ENCODE data around the gene LTA4H. TPM values are rescaled to one million over a fixed set of nuclear protein-coding genes. Genes with fewer than 3 reads are reported as not detected.
A peak's percentile ranks its signal among the peaks of the same experiment; 100 is the strongest.

LTA4H gene
- total RNA-seq, 4 donors from 2014 or later, result 41.4 to 50.2 (median 44.7) TPM

DNA sequence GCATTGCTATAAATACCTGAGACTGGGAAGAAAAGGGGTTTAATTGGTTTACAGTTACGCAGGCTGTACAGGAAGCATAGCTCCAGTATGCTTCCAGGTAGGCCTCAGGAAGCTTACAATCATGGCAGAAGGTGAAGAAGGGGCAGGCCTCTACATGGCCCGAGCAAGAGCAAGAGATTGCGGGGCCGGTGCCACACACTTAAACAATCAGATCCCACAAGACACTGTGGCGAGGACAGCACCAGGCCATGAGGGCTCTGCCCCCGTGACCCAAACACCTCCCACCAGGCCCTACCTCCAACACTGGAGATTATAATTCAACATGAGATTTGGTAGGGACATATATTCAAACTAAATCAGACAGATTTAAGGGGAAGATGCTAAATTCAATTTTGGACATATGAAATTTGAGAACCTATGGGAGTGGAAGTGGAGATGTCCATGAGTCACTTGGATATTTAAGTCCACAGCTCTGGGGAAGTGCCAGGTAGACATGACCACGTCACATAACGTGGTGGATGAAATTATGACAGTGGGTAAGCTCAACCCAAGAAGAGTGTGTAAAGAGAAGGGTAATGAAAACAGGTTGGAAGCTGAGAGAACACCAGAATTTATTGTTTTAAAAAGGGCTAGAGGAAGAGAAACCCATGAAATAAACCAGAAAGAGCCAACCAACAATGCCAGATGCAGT is 1.5 kb upstream of the LTA4H start:
- no peaks in the 10 kb centered on the region for H3K27me3 ChIP-seq
- no peak overlapping the region for H3K4me3 ChIP-seq
- H3K27ac ChIP-seq, result no peak overlapping the region
- peaks cover 0 to 26% (median 9%) of the 10 kb centered on the region in 4 donors for H3K4me1 ChIP-seq
- H3K36me3 ChIP-seq, result no peaks in the 10 kb centered on the region
- no peaks in the 10 kb centered on the region for H3K9me3 ChIP-seq
- no peak for DNase-seq (ENCODE audit: low spot score in 2 of 2)
- WGBS, 2 donors, result 91 to 92% methylated on average over 8 of the region's 8 CpGs
- TF ChIP-seq EP300 (IDR thresholded peaks at IDR 0.05), result no peak
- TF ChIP-seq POLR2A (IDR thresholded peaks at IDR 0.05), result no peak
- no peak for TF ChIP-seq CTCF (IDR thresholded peaks at IDR 0.05)

DNA sequence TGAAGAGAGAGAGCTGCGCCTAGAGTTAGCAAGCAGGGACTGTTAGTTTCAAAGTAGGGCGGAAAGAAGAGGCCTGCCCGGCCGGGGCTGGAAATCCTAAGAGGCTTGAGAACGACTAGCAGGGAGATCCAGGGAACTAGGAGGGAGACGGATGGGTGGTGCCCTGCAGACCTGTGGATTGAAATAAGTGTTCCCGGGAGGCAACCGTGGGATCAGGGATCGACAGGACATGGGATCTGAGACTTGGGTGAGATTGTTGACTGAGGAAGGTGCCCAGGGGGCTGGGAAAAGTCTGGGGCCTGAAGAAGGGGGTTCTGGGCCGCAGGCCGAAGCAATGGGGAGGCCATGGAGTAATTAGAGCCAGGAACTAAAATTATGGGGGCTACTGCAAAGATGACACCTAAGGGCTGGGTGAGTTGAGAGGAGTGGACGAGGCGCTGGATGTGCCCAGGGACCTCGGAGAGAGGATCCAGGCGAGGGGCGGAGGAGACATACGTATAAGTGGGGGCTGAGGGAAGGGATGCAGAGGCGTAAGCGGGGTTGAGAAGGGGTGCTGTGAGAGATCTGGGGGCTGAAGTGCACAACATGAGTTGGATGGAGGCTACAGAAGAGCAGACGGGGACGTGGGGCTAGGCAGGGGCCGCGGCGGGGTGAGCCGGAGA is 635 bp downstream of the LTA4H start:
- H3K9me3 ChIP-seq, result no peaks in the 10 kb centered on the region
- WGBS, 2 donors, result 1% methylated on average over 25 of the region's 25 CpGs
- H3K36me3 ChIP-seq, result no peaks in the 10 kb centered on the region
- H3K4me1 ChIP-seq, result peaks cover 0 to 32% (median 9%) of the 10 kb centered on the region in 4 donors
- DNase-seq (ENCODE audit: low spot score in 2 of 2), result peak in 1 of 2 donors; percentile 16
- no peaks in the 10 kb centered on the region for H3K27me3 ChIP-seq
- TF ChIP-seq EP300 (IDR thresholded peaks at IDR 0.05), result no peak
- no peak for TF ChIP-seq CTCF (IDR thresholded peaks at IDR 0.05)
- no peak for TF ChIP-seq POLR2A (IDR thresholded peaks at IDR 0.05)
- H3K4me3 ChIP-seq, result peak overlapping the region; percentile 71 to 84 (median 76)
- peak overlapping the region; percentile 68 to 90 (median 80) for H3K27ac ChIP-seq

- Histone ChIP-seq H3K9me3 (no peaks in the 10 kb centered on the region), H3K36me3 (no peaks in the 10 kb centered on the region), H3K27me3 (no peaks in the 10 kb centered on the region), H3K4me1 (peaks cover 0 to 35% (median 9%) of the 10 kb centered on the region in 4 donors), H3K4me3 (peak overlapping the region in 3 of 4 donors; percentile 71 to 78 (median 73)), H3K27ac (peak overlapping the region in 2 of 4 donors; percentile 77 to 82)
- TF ChIP-seq POLR2A (IDR thresholded peaks at IDR 0.05) (no peak), EP300 (IDR thresholded peaks at IDR 0.05) (no peak), CTCF (IDR thresholded peaks at IDR 0.05) (no peak)
- WGBS, 2 donors, result 77 to 80% methylated on average over 7 of the region's 7 CpGs
- DNase-seq (ENCODE audit: low spot score in 2 of 2), result no peak
Measured at GRCh38 chr12:96033549-96034389, 1.6 kb downstream of the LTA4H start.

DNA sequence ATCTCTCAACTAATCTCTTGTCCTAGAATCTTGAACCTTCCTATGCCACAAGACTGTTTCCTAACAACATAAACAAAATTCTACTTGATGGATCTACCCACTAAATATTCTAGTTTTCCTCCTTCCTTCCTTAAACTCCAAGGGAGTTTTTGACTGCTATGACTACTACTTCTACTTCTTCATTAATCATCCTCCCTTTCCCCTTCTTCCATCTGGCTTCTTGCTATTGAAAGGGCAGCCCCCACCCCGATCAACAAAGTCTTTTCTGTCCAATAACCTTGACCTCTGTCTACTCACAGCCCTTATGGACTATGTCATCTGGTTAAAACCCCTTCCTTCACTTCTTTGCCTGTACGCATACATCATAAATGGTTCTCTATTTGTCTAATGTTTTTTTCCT is 5.6 kb downstream of the LTA4H start:
- DNase-seq (ENCODE audit: low spot score in 2 of 2), result no peak
- 77 to 82% methylated on average over 2 of the region's 2 CpGs for WGBS, 2 donors
- peaks cover 0 to 34% (median 9%) of the 10 kb centered on the region in 4 donors for H3K4me1 ChIP-seq
- peaks cover 0 to 38% (median 0%) of the 10 kb centered on the region in 3 donors for H3K36me3 ChIP-seq
- H3K27ac ChIP-seq, result no peak overlapping the region
- no peaks in the 10 kb centered on the region for H3K9me3 ChIP-seq
- H3K4me3 ChIP-seq, result no peak overlapping the region
- no peaks in the 10 kb centered on the region for H3K27me3 ChIP-seq
- TF ChIP-seq POLR2A (IDR thresholded peaks at IDR 0.05) (no peak), CTCF (IDR thresholded peaks at IDR 0.05) (no peak), EP300 (IDR thresholded peaks at IDR 0.05) (no peak)

All from tibial nerve (tissue), 4 donors.